GM18867 (cell line): ENCODE data around the gene GRIA4.
"Not testable (repeated sequence)": the region's sequence is repeated elsewhere in the genome, so short reads cannot be mapped to it uniquely, and the experiment has no call there.

Source experiments
- ATAC-seq: cut with Tn5 transposase; IDR thresholded peaks from one replicate; pipeline ENCODE4 v1.9.1; 2021; ENCODE audit warnings: mild to moderate bottlenecking, moderate library complexity; ENCODE audit not compliant: unreplicated experiment

Gene GRIA4

GRCh38 chr11:105785850-105786249 lies 176.0 kb downstream of the GRIA4 start:
- not testable (repeated sequence) for ATAC-seq

GRCh38 chr11:105786741-105787140 lies 176.9 kb downstream of the GRIA4 start:
- ATAC-seq = no peak

GRCh38 chr11:105789579-105790420 lies 179.9 kb downstream of the GRIA4 start:
- no peak for ATAC-seq

- no peak for ATAC-seq
Observed at GRCh38 chr11:105790840-105791239, 181.0 kb downstream of the GRIA4 start.

- ATAC-seq = no peak
Observed at GRCh38 chr11:105793092-105793491, 183.2 kb downstream of the GRIA4 start.

- ATAC-seq = no peak
Observed at GRCh38 chr11:105799263-105799662, 189.4 kb downstream of the GRIA4 start.

- no peak for ATAC-seq
Observed at GRCh38 chr11:105799728-105800462, 190.0 kb downstream of the GRIA4 start.

- no peak for ATAC-seq
Observed at GRCh38 chr11:105802390-105802789, 192.5 kb downstream of the GRIA4 start.

GRCh38 chr11:105811242-105811641 lies 201.4 kb downstream of the GRIA4 start:
- ATAC-seq = no peak

GRCh38 chr11:105821372-105821771 lies 211.5 kb downstream of the GRIA4 start:
- ATAC-seq = no peak

- no peak for ATAC-seq
Observed at GRCh38 chr11:105821781-105822180, 211.9 kb downstream of the GRIA4 start.

- ATAC-seq = no peak
Observed at GRCh38 chr11:105823495-105824033, 213.7 kb downstream of the GRIA4 start.

GRCh38 chr11:105824457-105825013 lies 214.7 kb downstream of the GRIA4 start:
- no peak for ATAC-seq

GRCh38 chr11:105825141-105825540 lies 215.3 kb downstream of the GRIA4 start:
- no peak for ATAC-seq

GRCh38 chr11:105827906-105828305 lies 218.0 kb downstream of the GRIA4 start:
- ATAC-seq = no peak

- ATAC-seq = peak; percentile 99
Observed at GRCh38 chr11:105829084-105829483, 219.2 kb downstream of the GRIA4 start.

- ATAC-seq = no peak
Observed at GRCh38 chr11:105834461-105834860, 224.6 kb downstream of the GRIA4 start.

- peak; percentile 51 for ATAC-seq
Observed at GRCh38 chr11:105838668-105839384, 229.0 kb downstream of the GRIA4 start.

- no peak for ATAC-seq
Observed at GRCh38 chr11:105840391-105840790, 230.5 kb downstream of the GRIA4 start.

- no peak for ATAC-seq
Observed at GRCh38 chr11:105852403-105852802, 242.5 kb downstream of the GRIA4 start.

GRCh38 chr11:105854269-105854668 lies 244.4 kb downstream of the GRIA4 start:
- no peak for ATAC-seq
